Mucosa of descending colon (tissue), 3 donors: ENCODE measurements around the gene KLK3. TPM values are rescaled to one million over a fixed set of nuclear protein-coding genes. Genes with fewer than 3 reads are reported as not detected.

Experiments used
- ATAC-seq: fragments of 200-7000 bp; cut with Tn5 transposase; one replicate; pipeline ENCODE4 v1.9.1; 2020; ENCODE audit warnings: mild to moderate bottlenecking, moderate library complexity
- DNase-seq, 3 donors: peaks; one replicate each; pipeline ENCODE4 v3.0.0-alpha.2; 2020
- H3K36me3 ChIP-seq: fragments of 200-600 bp; one replicate; pipeline ENCODE4 v1.8.0; 2021; ENCODE audit warnings: low read depth, mild to moderate bottlenecking
- H3K4me1 ChIP-seq: fragments of 200-600 bp; one replicate; pipeline ENCODE4 v1.8.0; 2021; ENCODE audit warnings: low read depth, mild to moderate bottlenecking
- H3K4me3 ChIP-seq: fragments of 200-600 bp; one replicate; pipeline ENCODE4 v1.8.0; 2021; ENCODE audit warnings: mild to moderate bottlenecking
- H3K9me3 ChIP-seq: fragments of 200-600 bp; one replicate; pipeline ENCODE4 v1.8.0; 2021; ENCODE audit warnings: mild to moderate bottlenecking
- intact Hi-C, 2 donors: fragments of 100-400 bp; cut with DNase I in 1 of 2; cut with micrococcal nuclease in 1 of 2; formaldehyde crosslinking; loops; one replicate each; pipeline versions ENCODE4 v1.11.0 to v1.11.1; 2022; cut with DNase I, micrococcal nuclease
- total RNA-seq, 3 donors: library from RNA; stranded (reverse); fragmentation: NEBNext Ultra II Directional in 2 of 3; extraction: Animal tissue kit (Norgen Biotek cat#: 25700) in 2 of 3; gene quantifications; one replicate each; pipeline versions ENCODE4 v1.2.1 to v1.2.4, GENCODE V29; 2021 to 2023
- TF ChIP-seq, protein P1 (sequence below): fragments of 200-600 bp; IDR thresholded peaks from one replicate; pipeline ENCODE4 v1.8.0; 2022; ENCODE audit warnings: antibody characterized with exemption, mild to moderate bottlenecking
- donor health status: DM: no; HTN: no; CAD: no; lungs with moderate emphysema.
- donor health status: DM: no; HTN: no; CAD: no.
- donor health status: DM: no; HTN: yes; CAD: no.

Gene KLK3
- total RNA-seq, 3 donors from 2014 or later, result 3.7 to 9.0 (median 4.8) TPM

DNA sequence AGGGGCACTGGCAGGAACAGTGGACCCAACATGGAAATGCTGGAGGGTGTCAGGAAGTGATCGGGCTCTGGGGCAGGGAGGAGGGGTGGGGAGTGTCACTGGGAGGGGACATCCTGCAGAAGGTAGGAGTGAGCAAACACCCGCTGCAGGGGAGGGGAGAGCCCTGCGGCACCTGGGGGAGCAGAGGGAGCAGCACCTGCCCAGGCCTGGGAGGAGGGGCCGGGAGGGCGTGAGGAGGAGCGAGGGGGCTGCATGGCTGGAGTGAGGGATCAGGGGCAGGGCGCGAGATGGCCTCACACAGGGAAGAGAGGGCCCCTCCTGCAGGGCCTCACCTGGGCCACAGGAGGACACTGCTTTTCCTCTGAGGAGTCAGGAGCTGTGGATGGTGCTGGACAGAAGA, 22.6 kb downstream of the KLK3 start:
- Histone ChIP-seq H3K36me3 (no peaks in the 10 kb centered on the region), H3K4me3 (no peak overlapping the region), H3K9me3 (no peaks in the 10 kb centered on the region), H3K4me1 (peaks cover 6% of the 10 kb centered on the region)
- ATAC-seq, result peak; percentile 77
- intact Hi-C loops, result no loop called here
- TF ChIP-seq, protein P1, sequence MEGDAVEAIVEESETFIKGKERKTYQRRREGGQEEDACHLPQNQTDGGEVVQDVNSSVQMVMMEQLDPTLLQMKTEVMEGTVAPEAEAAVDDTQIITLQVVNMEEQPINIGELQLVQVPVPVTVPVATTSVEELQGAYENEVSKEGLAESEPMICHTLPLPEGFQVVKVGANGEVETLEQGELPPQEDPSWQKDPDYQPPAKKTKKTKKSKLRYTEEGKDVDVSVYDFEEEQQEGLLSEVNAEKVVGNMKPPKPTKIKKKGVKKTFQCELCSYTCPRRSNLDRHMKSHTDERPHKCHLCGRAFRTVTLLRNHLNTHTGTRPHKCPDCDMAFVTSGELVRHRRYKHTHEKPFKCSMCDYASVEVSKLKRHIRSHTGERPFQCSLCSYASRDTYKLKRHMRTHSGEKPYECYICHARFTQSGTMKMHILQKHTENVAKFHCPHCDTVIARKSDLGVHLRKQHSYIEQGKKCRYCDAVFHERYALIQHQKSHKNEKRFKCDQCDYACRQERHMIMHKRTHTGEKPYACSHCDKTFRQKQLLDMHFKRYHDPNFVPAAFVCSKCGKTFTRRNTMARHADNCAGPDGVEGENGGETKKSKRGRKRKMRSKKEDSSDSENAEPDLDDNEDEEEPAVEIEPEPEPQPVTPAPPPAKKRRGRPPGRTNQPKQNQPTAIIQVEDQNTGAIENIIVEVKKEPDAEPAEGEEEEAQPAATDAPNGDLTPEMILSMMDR, result no peak
- peak in 2 of 3 donors; percentile 29 to 54 for DNase-seq

DNA sequence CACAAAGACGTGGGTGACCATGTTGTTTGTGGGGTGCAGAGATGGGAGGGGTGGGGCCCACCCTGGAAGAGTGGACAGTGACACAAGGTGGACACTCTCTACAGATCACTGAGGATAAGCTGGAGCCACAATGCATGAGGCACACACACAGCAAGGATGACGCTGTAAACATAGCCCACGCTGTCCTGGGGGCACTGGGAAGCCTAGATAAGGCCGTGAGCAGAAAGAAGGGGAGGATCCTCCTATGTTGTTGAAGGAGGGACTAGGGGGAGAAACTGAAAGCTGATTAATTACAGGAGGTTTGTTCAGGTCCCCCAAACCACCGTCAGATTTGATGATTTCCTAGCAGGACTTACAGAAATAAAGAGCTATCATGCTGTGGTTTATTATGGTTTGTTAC, 24.1 kb downstream of the KLK3 start:
- no peak for DNase-seq
- intact Hi-C loops, result no loop called here
- Histone ChIP-seq H3K4me1 (peaks cover 6% of the 10 kb centered on the region), H3K9me3 (no peaks in the 10 kb centered on the region), H3K36me3 (no peaks in the 10 kb centered on the region), H3K4me3 (no peak overlapping the region)
- ATAC-seq, result no peak
- TF ChIP-seq, protein P1, result no peak

DNA sequence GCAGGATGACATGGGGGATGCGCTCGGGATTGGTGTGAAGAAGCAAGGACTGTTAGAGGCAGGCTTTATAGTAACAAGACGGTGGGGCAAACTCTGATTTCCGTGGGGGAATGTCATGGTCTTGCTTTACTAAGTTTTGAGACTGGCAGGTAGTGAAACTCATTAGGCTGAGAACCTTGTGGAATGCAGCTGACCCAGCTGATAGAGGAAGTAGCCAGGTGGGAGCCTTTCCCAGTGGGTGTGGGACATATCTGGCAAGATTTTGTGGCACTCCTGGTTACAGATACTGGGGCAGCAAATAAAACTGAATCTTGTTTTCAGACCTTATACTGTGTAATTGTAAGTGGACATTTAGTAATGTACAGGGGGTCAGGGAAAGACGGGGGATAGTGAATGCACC, 25.5 kb downstream of the KLK3 start:
- intact Hi-C loops, result no loop called here
- Histone ChIP-seq H3K4me3 (no peak overlapping the region), H3K9me3 (no peaks in the 10 kb centered on the region), H3K36me3 (no peaks in the 10 kb centered on the region), H3K4me1 (peaks cover 6% of the 10 kb centered on the region)
- TF ChIP-seq, protein P1, result no peak
- no peak for ATAC-seq
- no peak for DNase-seq

DNA sequence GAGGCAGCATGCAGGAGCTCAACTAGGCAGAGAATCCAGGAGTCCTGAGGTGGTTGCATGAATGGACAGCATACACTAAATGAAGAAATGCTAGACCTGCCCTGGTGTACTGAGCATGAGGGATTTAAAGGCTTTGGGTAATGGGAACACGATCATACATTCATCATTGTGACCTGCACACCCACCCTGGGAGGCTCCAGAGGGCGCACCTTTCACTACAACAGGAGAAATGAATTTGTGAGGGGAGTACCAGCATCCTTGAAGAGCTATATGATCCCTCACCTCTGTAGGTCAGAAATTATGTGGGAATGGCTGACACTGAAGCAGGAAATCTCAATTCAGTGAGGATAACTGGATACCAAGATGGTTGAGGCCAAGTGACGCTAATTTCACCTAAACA, 27.5 kb downstream of the KLK3 start:
- intact Hi-C loops, result no loop called here
- Histone ChIP-seq H3K4me3 (no peak overlapping the region), H3K9me3 (no peaks in the 10 kb centered on the region), H3K4me1 (peaks cover 2% of the 10 kb centered on the region), H3K36me3 (no peaks in the 10 kb centered on the region)
- DNase-seq, result no peak
- no peak for ATAC-seq
- TF ChIP-seq, protein P1, result no peak

DNA sequence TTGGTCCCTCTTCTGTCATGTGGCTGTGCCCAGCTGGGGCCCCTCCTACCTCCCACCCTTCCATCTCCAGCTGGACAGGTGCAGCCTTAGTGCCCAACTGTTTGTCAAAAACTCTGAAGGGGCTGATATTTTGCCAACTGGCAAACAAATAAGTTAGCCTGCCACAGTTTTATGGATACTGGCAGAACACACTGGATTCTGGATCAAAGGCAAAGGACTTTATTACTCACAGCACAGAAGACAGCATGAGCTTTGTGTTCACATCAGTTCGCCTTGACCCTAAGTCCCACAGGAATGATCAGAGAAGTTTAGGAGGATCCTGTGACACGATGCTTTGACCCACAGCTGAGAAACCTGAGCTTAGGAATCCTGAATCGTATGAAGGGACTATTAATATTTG, 34.9 kb downstream of the KLK3 start:
- intact Hi-C loops, result no loop called here
- H3K9me3 ChIP-seq, result no peaks in the 10 kb centered on the region
- H3K4me1 ChIP-seq, result no peaks in the 10 kb centered on the region
- TF ChIP-seq, protein P1, result no peak
- H3K4me3 ChIP-seq, result no peak overlapping the region
- no peaks in the 10 kb centered on the region for H3K36me3 ChIP-seq
- ATAC-seq (peak; percentile 81), DNase-seq (peak in 1 of 3 donors; percentile 30)
